ENCODE data around the gene HSD3B7.
"Not testable (repeated sequence)": the region's sequence is repeated elsewhere in the genome, so short reads cannot be mapped to it uniquely, and the experiment has no call there.

The HSD3B7 gene

DNA sequence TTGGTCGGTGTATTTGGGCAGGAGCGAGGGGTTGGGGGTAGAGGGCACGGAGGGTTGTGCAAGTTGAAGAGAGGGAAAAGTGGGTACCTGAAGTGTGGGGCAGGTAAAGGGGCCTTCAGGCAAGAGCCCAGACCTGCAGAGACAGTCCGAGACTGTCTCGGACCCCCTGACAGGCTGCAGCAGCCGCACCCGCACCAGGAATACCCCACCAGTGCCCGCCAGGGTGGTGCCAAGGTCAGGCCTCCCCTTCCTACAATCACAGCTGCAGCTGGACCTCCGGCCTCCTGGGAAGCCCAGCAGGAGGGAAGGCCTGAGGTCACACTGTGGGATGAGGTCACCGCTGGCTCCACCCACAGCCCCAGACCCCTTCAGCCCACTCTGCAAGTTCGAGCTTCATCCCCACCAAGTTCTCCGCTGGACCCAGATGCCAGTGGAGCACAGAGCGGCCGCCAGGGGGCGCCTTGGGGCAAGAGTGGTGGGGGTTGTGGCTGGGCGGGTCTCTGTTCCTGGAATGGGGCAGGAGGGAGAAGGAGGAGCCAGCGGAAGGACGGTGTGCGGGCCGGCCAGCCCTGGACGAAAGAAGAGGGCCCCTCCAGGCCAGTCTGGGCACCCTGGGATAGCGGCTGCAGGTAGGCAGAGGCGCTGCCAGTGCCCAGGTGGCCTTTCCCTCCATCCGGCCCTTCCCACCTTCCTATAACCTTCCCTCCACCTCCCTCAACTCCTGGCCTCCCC lies at the start of gene HSD3B7:
TSS of gene HSD3B7 (plus strand) at position 539 of the 732 bp plus-strand sequence. CDS start 452 bp downstream, outside the sequence.
- DNase-seq: peak; percentile 29

DNA sequence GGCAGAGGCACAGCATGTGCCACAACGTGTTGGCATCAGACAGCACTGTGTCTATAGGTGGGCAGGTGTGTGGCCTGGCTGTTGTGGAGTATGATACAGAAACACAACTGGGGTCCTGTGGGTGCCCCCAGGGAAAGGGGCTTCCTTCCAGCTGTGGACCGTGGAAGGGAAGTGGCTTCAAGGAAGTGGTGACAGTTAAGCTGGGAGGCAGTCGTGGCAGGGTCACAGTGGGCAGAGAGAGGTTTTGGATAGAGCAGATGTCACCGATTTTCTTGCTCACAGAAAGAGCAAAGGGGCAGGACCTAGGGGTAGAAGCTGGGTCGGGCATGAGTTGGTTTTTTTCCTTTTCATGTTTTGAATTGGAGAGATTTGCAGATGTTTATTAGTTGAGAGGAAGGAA lies 47.3 kb upstream of the HSD3B7 start:
- no peak for DNase-seq

DNA sequence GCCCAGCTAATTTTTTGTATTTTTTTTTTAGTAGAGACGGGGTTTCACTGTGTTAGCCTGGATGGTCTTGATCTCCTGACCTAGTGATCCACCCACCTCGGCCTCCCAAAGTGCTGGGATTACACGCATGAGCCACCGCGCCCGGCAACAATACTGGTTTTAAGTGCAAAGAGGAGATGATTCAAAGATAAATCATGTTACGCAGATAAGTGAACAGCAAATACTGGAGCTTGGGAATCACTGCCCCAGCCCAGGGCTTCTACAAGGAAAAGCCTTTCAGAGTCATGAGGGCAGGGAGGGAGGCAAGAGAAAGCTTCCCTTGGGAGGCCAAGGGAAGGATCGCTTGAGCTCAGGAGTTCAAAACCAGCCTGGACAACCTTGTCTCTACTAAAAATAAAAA lies 45.4 kb upstream of the HSD3B7 start:
- not testable (repeated sequence) for DNase-seq

DNA sequence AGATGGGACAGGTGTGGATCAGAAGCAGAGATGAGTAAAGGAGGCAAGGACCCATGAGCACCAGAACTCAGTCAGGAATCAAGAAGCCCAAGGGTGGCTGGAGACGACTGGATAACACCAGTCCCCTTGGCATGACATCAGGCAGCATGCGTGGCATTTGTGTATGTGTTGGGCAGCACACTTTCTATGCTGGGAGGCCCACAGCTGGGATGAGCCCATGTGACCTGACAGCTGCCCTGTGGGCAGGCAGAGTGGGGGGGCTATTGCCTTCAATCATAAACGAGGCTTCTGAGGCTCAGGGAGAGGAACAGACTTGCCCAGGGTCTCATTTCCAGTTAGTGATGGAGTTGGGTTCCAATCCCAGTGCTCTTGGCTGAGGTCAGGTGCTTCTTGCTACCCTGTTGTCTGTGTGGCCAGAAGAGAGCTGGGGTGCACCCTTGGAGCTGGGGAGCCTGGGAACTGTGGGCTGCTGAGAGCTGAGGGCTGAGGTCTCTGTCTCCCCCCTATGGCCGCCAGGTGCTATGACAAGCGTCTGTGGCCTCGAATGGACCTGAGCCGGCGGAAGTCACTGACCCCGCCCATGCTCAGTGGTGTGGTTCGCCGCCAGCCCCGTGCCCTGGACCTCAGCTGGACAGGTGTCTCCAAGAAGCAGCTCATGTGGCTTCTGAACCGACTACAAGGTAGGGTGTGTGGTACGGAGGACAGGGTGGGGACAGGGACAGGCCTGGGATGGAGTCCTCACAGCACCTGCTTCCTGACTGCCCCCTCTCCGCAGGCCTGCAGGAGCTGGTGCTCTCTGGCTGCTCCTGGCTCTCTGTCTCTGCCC lies 43.2 kb upstream of the HSD3B7 start:
- peak; percentile 51 for DNase-seq

DNA sequence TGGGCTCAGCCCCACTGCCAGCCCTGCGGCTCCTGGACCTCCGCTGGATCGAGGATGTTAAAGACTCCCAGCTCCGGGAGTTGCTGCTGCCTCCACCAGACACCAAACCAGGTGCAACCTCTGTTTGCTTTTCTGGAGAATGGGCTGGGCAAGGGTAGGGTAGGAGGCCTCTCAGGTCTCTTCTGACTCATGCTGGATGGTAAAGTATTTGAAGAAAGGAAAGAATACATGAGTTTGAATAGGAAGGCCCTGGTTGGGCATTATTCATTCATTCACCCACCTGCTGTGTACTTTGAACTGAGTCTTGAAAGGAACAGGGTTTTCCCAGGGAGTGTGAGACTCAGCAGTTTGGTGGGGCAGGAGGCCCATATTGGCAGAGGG lies 42.6 kb upstream of the HSD3B7 start:
- DNase-seq: no peak

DNA sequence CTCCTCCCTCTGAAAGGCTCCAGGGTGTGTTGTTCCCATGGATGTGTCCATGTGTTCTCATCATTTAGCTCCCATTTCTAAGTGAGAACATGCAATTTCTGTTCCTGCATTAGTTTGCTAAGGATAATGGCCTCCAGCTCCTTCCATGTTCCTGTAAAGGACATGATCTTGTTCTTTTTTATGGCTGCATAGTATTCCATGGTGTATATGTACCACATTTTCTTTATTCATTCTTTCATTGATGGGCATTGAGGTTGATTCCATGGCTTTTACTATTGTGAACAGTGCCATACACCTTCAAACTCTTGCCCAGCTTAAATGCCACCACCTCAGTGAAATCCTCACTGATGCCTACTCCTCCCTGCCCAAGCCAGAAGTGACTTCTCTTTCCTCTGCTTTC lies 40.7 kb upstream of the HSD3B7 start:
- no peak for DNase-seq

DNA sequence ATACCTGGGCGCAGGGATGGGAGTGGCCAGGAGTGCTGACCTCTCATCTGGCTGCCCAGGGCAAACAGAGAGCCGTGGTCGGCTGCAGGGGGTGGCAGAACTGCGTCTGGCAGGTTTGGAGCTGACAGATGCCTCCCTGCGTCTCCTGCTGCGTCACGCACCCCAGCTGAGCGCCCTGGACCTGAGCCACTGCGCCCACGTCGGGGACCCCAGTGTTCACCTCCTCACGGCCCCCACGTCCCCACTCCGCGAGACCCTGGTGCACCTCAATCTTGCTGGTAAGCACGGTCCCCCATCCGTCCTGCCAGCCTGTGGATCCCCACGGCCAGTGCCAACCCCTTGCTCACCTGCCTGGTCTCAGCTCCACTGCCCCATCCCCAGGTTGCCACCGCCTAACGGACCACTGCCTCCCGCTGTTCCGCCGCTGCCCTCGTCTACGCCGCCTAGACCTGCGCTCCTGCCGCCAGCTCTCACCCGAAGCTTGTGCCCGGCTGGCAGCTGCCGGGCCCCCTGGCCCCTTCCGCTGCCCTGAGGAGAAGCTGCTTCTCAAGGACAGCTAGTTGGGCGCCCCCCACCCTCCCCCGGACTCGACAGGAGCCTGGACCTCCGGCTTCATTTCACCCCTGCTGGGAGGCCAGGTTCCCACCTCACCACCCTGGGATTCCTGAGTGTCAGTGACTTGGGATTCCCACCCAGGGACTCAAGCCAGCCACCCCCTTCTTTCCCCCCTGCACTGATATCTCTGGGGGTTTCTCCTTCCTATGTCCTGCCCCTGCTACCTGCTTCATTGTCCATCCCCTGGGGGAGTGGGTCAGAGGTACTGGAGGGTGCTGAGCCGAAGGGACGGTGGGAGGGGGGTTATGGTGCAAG lies 38.1 kb upstream of the HSD3B7 start:
- DNase-seq: no peak

DNA sequence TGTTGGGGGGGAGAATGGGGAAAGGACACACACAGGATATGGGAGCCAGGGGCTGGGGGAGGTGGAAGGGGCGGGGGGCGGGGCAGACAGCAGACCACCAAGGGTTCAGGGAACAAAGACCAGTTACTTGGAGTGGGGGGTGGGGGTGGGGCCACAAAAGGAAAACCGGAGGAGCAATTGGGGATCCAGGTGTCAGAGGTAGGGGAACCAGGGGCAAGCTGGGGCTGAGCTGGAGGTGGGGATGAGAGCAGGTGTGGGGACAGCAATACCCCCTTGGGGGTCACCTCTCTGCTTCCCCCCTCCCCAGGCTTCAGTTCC lies 37.5 kb upstream of the HSD3B7 start:
- DNase-seq: no peak

DNA sequence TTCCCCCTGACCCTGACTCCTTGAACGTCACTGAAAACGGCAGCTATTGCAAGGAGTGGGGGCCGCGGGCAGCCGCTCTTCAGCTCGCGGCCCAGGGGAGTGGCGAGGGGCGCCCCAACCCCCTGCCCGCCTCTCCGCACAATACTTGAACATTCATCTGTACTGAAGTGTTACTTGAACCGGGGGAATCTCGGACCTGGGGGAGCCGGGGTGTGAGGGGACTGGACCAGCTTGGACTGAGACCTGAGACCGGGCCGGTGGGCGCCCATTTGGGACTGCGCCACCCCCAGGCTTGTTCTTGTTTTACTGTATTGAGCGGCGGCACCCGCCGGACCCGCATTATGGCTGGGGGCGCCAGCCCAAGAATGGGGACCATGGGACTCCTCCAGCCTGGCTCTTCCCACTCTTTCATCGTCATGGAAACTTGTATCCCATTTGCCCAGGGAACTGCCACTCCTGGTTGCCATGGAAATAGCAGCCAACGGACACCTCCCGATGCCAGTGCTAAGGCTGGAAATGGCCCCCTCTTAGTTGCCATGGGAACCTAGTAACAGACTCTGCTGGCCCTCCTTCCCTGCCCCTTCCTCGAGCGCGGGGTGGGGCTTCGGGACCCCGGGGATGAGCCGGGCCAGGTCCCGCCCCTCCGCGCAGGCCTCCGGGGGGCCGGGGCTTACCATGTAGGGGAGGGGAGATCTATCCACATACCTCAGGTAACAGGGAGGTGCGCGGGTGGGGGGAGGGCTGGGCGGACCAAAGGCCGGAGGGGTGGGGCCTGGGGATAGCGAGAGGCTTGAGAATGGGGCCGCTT lies 36.9 kb upstream of the HSD3B7 start:
- DNase-seq: no peak

DNA sequence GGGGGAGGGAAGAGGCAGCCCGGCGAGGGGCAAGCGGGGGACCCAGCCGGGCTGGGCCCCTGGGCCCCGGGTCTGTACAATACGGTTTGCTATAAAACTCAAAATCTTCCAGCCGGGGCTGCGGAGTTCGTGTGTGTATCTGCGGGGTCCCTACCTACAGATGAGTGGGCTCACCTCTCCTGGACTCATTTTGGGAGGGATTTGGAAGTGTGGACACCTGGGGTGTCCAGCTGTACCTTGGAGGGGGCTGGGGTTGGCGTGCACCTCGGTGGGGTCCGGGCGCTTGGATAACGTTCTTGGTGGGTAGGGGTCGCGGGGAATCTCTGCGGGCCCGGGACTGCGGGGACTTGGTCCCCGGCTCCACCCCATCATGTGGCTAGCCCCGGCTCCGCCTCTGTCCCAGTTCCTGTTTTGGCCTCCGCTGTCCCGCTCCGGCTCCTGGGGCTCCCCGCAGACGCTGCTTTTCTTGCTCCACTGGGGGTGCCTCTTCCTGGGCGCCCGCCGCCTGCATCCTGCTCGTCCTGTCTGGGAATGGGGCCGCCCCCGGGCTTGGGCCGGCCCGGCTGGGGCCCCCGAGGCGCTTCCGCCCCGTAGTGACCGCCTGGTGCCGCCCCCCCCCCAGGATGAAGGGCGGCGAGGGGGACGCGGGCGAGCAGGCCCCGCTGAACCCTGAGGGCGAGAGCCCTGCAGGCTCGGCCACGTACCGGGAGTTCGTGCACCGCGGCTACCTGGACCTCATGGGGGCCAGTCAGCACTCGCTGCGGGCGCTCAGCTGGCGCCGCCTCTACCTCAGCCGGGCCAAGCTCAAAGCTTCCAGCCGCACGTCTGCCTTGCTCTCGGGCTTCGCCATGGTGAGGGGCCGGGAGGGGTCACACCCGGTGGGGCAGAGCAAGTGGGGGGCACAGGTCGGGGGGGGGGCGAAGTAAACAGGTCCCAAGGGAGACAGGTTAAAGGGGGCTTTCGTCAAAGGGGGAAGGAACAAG lies 36.0 kb upstream of the HSD3B7 start, which contains the start of gene ORAI3:
TSS of gene ORAI3 (plus strand) at position 402 of the 983 bp plus-strand sequence. CDS start at position 624, 222 bp downstream.
- no peak for DNase-seq

DNA sequence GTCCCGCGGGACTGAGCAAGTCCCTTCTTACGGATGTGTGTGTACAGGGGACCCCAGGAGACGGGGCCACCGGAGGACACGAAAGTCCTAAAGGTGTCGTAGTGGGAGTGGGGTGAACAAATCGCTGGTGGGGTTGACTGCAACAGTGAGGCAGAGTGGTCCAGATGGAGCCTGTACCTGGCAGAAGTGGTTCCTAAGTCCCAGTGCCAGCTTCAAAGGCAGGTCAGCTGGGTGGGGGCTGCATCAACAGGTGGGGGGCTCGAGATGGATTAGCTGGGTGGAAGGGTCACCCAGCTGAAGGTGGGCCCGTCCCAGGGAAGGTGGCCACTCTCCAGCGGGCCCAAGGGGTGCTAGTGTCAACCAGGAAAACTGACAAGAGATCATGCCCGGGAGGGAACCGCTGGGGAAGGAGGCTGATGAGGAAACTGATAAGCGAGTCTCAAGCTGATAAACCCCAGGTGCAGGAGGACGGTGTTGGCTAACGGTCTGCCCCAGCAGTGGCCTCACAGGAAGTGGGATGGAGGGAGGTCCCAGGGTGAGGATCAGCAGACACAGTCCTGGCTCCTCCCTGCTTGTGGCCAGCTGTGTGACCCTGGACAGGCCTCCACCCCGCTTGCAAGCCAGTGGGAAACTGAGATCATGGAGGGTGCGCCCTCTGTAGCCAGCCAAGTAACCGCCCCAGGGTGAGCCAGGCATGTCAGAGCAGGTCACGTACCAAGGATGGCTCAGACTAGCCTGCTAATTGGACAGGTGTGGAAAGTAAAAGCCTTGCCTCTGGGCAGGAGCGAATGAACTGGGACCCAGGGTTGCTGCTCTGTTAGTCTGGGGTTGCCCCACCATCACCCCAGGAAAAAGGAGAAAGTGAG lies 35.1 kb upstream of the HSD3B7 start:
- no peak for DNase-seq

DNA sequence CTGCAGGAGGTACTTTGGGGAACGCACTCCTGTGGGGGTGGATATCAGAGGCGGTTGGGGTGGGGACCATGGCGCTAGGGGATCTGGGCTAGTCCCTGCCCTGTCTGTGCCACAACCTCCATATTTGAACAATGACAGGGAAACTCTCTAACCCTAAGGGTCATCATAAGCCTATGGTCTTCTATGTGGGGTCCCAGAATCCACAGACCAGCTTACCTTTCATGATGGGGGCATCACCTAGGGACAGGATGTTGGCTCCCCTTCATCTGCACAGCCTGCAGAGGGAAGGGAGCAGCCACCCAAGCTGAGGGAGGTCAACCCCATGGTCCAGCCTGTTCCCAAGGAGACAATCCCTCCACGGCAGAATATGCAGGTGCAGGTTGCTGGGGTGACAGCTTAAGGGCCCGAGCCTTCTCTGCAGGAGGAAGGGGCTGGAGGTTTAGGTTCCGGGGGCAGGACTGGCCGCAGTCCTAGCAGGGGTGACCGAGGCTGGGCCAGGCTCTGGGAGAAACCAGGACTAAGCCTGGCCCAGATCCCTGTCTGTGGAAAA lies 34.4 kb upstream of the HSD3B7 start:
- no peak for DNase-seq

DNA sequence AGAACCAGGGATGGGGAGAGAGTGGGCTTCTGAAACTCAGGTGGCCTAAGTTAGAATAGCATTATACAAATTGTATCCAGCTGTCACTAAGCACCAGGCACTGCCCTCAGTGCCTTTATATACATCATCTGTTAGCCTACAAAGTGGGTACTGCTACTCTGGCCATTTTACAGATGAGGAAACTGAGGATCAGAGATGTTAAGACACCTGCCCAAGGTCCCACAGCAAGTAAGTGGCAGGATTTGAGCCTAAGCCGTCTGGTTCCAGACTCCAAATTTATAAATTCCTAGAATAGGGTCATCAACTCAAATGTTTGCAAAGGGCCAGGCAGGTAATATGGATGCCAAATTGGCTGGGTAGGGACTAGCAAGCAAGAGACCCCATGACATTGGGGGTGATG lies 33.8 kb upstream of the HSD3B7 start:
- DNase-seq: no peak

DNA sequence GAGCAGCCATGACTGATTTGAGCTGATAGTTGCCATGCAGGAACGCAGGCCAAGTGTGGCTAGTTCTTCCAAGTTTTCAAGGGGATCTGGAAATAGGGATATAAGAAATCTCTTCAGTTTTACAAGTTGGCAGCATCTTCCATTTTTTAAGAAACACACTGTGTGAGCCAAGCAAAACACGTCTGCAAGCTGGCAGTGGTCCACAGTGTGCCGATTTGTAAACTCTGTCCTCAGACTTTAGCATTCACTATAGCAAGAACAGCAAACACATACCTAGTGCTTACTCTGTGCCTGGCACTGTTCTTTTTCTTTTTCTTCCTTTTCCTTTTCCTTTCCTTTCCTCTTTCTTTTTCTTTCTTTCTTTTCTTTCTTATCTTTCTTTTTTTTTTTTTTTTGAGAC lies 33.3 kb upstream of the HSD3B7 start:
- no peak for DNase-seq

DNA sequence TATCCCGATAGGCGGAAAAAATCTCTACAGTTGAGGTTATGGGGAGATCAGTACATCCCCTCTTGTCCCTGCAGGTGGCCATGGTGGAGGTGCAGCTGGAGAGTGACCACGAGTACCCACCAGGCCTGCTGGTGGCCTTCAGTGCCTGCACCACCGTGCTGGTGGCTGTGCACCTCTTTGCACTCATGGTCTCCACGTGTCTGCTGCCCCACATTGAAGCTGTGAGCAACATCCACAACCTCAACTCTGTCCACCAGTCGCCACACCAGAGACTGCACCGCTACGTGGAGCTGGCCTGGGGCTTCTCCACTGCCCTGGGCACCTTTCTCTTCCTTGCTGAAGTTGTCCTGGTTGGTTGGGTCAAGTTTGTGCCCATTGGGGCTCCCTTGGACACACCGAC lies 31.9 kb upstream of the HSD3B7 start:
- no peak for DNase-seq

DNA sequence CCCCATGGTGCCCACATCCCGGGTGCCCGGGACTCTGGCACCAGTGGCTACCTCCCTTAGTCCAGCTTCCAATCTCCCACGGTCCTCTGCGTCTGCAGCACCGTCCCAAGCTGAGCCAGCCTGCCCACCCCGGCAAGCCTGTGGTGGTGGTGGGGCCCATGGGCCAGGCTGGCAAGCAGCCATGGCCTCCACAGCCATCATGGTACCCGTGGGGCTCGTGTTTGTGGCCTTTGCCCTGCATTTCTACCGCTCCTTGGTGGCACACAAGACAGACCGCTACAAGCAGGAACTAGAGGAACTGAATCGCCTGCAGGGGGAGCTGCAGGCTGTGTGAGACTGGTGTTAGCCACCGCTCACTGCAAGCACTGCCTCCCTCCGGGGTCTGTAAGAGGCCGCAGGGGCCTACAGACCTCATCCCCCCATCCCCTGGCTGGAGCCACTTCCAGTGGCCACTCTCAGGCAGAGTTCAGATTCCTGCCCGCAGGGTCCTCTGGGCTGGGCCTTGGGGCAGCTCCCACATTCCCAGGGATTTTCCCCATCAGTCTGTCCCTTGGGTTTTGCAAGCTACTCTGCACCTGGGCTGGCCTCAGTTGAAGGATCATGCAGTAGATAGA lies 31.4 kb upstream of the HSD3B7 start:
- peak; percentile 71 for DNase-seq

DNA sequence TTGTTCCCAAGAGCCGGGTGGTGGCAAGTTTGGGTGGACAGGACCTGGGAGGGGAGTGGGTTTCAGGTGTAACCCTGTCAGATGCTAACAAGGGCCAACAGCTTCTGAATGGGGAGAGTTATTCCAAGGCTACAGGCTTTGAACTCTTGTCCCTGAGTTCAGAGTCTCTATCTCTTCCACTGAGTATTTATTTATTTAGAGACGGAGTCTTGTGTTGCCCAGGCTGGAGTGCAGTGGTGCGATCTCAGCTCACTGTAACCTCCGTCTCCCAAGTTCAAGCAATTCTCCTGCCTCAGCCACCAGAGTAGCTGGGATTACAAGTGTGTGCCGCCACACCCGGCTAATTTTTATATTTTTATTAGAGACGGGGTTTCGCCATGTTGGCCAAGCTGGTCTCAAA lies 30.0 kb upstream of the HSD3B7 start:
- DNase-seq: no peak

DNA sequence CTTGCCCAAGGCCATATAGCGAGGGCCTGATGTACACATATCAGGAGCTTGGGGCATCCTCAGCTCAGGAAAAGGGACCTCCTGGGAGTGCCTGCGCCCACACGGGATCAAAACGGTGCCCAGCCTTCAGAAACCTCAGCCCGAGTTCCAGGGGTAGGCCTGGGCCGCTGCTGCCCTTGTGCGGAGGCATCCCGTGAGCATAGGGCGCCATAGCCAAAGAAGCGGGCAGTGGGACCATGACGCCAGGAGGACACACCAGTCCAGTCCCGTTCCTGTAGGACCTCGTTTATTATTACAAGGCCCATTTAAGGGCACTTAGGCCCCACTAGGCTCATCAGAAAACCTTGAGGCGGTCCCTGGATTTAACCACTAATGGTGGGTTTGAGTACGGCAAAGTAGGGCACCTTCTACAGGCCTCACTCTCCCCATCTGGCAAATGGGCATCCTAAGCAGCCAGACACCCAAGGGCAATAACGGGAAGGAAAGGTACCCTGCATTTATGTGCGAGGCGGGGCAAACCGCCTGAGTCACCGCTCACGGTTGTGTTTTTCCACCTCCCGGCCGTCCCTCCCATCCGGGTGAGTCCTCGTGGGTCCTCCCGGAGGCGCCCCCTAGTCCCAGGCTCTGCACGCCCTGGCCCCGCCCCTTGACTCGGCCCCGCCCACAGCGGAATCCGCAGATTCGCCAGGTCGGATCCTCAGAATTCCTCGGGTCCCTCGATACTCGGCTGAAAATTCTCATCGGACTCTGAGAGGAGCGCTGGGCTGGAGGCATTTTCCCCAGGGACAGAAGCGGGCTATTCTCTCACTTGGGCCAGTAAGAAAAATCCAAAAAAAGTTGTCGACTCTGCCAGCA lies 28.2 kb upstream of the HSD3B7 start:
- DNase-seq: peak; percentile 79

All from NCI-H1092 treated with DMSO at 0.1 percent for 48 hours (cell line).